Fibroblast of lung (primary cell): ENCODE data around the gene GPR84.

Source experiments
- EZH2 ChIP-seq: IDR thresholded peaks from 2 replicates; pipeline ENCODE4 v1.5.1; 2012; ENCODE audit warnings: low read length, control low read depth, mild to moderate bottlenecking; ENCODE audit errors: missing control alignments
- TF ChIP-seq, protein P1 (sequence below), 2 donors: IDR thresholded peaks in 1 of 2; conservative IDR thresholded peaks in 1 of 2; 1 replicate in 1 of 2; 2 replicates in 1 of 2; pipeline ENCODE4 v1.5.1; 2011 to 2012; ENCODE audit warnings: low read length in 2 of 2, control low read depth in 1 of 2, inconsistent platforms in 1 of 2, low read depth in 1 of 2, mild to moderate bottlenecking in 1 of 2

DNA sequence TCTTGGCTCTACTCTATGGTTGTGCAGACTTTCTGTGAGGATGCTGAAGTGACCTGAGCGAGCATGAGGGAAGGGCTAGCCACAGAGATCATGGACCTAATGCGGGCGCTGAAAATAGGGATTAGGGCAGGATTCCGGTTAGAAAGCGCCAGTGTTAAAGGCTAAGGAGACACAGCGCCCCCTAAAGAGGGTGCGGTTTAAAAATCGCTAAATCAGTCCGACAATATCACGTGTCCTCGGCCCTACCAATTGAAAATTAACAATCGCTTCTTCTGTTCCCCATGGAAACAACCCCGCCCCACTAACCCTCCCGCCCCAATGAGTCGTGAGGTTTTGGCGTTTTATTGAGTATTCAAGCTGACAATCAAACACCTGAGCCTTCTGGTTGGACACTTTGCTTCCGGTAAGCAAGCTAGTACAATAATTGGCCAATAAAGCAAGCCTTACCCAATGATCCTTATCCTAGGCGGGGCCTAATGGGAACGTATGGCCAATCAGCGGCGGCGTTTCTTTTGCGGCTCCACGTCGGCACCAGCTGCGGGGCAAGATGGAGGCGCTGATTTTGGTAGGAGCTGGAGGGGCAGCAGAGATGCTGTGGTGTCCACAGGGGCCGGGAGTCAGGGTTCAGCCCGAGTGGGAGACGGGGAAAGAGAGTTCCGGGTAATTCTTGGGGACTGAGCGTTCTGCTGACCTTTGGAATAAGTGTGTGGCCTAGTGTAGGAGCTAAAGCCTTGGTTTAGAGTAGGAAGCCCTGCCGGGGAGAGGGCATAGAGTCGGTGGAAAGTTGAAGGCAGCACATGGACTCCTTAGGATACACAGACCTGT lies 39.5 kb downstream of the GPR84 start, which contains the start of gene COPZ1:
- TF ChIP-seq, protein P1, sequence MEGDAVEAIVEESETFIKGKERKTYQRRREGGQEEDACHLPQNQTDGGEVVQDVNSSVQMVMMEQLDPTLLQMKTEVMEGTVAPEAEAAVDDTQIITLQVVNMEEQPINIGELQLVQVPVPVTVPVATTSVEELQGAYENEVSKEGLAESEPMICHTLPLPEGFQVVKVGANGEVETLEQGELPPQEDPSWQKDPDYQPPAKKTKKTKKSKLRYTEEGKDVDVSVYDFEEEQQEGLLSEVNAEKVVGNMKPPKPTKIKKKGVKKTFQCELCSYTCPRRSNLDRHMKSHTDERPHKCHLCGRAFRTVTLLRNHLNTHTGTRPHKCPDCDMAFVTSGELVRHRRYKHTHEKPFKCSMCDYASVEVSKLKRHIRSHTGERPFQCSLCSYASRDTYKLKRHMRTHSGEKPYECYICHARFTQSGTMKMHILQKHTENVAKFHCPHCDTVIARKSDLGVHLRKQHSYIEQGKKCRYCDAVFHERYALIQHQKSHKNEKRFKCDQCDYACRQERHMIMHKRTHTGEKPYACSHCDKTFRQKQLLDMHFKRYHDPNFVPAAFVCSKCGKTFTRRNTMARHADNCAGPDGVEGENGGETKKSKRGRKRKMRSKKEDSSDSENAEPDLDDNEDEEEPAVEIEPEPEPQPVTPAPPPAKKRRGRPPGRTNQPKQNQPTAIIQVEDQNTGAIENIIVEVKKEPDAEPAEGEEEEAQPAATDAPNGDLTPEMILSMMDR (conservative IDR thresholded peaks at IDR 0.05 in 1 of 2, IDR thresholded peaks at IDR 0.05 in 1 of 2; ENCODE audit: low read depth in 1 of 2, low read length in 2 of 2): peak; percentile 76 to 80
- TF ChIP-seq EZH2: no peak
